ENCODE results near the gene ADD2.
A peak's percentile ranks its signal among the peaks of the same experiment; 100 is the strongest.
"Not testable (repeated sequence)": the region's sequence is repeated elsewhere in the genome, so short reads cannot be mapped to it uniquely, and the experiment has no call there.

ADD2 gene

GRCh38 chr2:70767699-70768589, at the start of gene ADD2:
TSS of gene ADD2 (minus strand) at chr2:70768200. CDS start at chr2:70706408, 61,792 bp downstream.
- peak; percentile 45 for DNase-seq (ENCODE audit: low spot score)

GRCh38 chr2:70817284-70817954, 49.4 kb upstream of the ADD2 start:
- DNase-seq (ENCODE audit: low spot score), result no peak

- no peak for DNase-seq (ENCODE audit: low spot score)
Measured at GRCh38 chr2:70816726-70817125, 48.7 kb upstream of the ADD2 start.

GRCh38 chr2:70808983-70809958, 41.3 kb upstream of the ADD2 start:
- no peak for DNase-seq (ENCODE audit: low spot score)

GRCh38 chr2:70807828-70808118, 39.8 kb upstream of the ADD2 start:
- no peak for DNase-seq (ENCODE audit: low spot score)

- no peak for DNase-seq (ENCODE audit: low spot score)
Measured at GRCh38 chr2:70807102-70807827, 39.3 kb upstream of the ADD2 start.

GRCh38 chr2:70806620-70807019, 38.6 kb upstream of the ADD2 start:
- DNase-seq (ENCODE audit: low spot score), result no peak

- DNase-seq (ENCODE audit: low spot score), result no peak
Measured at GRCh38 chr2:70806013-70806412, 38.0 kb upstream of the ADD2 start.

GRCh38 chr2:70801607-70802263, 33.7 kb upstream of the ADD2 start:
- no peak for DNase-seq (ENCODE audit: low spot score)

GRCh38 chr2:70799706-70800105, 31.7 kb upstream of the ADD2 start:
- DNase-seq (ENCODE audit: low spot score), result no peak

GRCh38 chr2:70797996-70798395, 30.0 kb upstream of the ADD2 start:
- DNase-seq (ENCODE audit: low spot score), result not testable (repeated sequence)

GRCh38 chr2:70797506-70797905, 29.5 kb upstream of the ADD2 start:
- DNase-seq (ENCODE audit: low spot score), result no peak

- no peak for DNase-seq (ENCODE audit: low spot score)
Measured at GRCh38 chr2:70796262-70796661, 28.3 kb upstream of the ADD2 start.

- no peak for DNase-seq (ENCODE audit: low spot score)
Measured at GRCh38 chr2:70795164-70795995, 27.4 kb upstream of the ADD2 start.

- no peak for DNase-seq (ENCODE audit: low spot score)
Measured at GRCh38 chr2:70793450-70793849, 25.4 kb upstream of the ADD2 start.

- DNase-seq (ENCODE audit: low spot score), result no peak
Measured at GRCh38 chr2:70790136-70790828, 22.3 kb upstream of the ADD2 start, which contains the start of gene FIGLA. TSS of gene FIGLA (minus strand) at chr2:70790643. CDS start at chr2:70790638, 5 bp downstream.

GRCh38 chr2:70789304-70790135, 21.5 kb upstream of the ADD2 start:
- DNase-seq (ENCODE audit: low spot score), result peak; percentile 57

- DNase-seq (ENCODE audit: low spot score), result peak; percentile 44
Measured at GRCh38 chr2:70785137-70785911, 17.3 kb upstream of the ADD2 start.
